Measurements from ENCODE around the gene NXNL2.

The NXNL2 gene

GRCh38 chr9:88533951-88534455, 975 bp upstream of the NXNL2 start:
- no peak for DNase-seq

DNA sequence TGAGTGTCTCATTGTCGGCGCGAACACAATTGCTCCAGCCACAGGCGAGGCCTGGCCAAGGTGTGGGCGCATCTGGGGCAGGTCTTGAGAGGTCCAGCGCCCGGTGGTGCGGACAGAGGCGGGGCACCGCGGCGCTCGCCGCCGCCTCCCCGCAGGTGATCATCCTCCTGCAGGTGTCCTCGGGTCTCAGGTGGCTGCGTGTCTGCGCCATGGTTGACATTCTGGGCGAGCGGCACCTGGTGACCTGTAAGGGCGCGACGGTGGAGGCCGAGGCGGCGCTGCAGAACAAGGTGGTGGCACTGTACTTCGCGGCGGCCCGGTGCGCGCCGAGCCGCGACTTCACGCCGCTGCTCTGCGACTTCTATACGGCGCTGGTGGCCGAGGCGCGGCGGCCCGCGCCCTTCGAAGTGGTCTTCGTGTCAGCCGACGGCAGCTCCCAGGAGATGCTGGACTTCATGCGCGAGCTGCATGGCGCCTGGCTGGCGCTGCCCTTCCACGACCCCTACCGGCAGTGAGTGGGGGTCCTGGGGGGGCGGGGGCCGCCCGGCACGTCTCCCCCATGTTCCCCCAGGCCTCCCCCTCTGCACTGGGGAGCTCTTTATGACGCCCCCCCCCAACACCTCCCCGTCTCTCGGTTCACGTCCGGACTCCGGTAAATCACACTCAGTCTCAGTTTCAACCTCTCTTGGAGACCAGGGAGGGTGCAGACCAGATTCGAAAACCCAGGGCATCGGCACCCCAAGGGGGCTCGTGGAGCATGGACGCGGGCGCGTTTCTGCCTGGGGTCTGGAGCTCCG, 446 bp downstream of the NXNL2 start:
- DNase-seq, result no peak

GRCh38 chr9:88536023-88536324, 996 bp downstream of the NXNL2 start:
- DNase-seq, result no peak

DNA sequence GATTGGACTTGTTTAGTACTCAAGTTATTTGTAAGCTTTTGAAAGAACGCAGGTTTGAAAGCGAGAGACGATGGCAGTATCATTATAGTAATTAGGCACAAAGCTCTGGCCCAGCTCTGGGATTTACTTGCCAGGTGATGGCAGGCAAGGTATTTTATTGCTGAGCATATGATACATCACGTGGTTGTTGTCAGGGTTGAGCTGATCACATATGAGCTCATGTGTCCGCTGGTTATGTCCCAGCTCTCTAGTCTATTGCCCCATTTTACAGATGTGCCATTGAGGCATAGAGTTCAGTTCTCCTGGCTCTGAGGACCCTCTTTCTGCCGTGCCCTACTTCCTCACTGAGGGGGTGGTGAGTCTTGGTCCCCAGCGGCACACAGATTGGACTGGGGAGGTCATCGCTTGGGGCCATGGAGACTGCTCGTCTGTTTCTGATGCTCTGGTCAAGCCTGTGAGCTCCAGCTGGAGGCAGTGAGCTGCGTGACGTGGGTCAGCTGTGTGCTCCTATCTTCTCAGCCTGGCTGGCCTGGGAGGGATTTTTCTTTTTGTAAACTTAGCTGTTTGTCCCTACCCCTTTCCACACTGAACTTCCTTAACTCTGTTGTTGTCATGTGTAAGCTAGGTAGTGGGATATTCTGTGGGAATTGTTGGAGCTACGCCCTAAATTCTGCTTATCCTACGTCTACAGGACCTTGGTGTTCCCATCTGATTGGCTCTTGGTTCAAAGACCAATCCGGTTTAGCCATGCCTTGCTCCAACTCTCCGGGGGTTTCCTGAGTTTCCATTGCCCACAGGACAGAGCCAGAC, 2.2 kb downstream of the NXNL2 start:
- no peak for DNase-seq

GRCh38 chr9:88537761-88538091, 2.7 kb downstream of the NXNL2 start:
- DNase-seq, result no peak

DNA sequence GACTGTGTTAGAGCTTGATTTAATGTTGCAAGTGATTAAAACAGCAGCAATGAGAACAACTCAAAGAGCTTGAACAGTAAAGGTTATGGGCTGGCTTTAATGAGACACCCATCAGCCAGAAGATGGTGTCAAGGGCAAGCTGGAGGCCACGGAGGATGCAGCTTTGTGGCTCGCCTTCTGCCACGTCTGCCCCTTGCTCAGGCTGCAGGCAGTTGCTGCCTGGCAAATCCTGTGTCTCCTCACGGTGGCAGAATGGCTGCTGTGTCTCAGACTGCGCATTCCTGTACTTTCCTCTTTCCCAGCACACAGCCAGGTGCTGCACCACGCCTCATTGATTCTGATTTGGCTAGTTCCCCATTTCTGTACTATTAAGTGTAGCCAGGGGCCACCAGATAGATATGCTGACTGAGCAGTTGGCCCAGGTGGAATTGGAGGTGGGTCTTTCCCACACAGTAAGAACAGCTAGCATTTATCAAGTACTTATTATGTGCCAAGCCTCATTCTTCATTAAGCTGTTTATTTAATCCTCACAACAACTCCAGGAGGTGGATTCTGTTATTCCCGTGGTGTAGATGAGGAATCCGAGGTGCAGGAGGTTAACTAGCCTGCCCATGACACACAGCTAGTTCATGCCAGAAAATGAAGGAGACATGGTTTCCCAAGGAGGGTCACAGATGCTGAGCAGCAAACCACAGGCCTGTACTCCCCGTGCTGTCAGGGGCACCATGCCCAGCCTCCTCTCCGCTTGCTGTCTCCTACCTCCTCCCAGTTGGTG, 3.5 kb downstream of the NXNL2 start:
- peak in 1 of 2 experiments; percentile 13 for DNase-seq

GRCh38 chr9:88539246-88539645, 4.3 kb downstream of the NXNL2 start:
- no peak for DNase-seq

DNA sequence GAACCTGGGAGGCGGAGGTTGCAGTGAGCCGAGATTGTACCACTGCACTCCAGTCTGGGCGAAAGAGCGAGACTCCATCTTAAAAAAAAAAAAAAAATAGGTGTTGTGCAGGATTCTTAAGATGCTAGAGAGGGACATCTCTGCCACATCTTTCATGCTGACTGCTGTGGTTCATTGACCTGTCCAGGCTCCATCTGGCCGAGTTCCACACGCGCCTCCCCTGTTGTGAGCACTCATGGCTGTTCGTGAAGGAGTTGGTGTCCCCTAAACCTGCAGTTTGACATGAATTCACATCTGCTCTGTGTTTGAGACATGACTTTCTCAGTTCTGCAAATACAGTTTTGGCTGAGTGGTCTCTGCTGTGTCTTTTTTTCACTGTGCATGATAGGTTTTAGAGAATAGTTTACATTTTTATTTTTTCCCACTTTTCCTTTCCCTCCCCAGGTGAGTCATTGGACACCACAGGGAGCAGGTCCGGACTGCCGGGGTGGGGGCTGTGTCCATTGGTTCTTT, 5.3 kb downstream of the NXNL2 start:
- DNase-seq, result no peak

DNA sequence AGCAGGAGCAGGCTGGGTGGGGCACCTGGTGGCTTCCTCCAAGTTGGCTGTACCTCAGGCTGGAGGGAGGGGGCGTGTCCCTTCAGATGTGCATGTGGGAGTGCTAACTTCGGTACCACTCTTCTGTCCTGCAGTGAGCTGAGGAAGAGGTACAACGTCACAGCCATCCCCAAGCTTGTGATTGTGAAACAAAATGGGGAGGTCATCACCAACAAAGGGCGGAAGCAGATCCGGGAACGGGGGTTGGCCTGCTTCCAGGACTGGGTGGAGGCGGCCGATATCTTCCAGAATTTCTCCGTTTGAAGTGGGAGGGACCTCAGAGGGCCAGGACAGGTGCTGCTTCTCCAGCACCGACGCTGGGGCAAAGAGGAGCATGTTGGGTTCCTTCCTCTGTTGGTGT, 9.3 kb downstream of the NXNL2 start:
- DNase-seq, result no peak

DNA sequence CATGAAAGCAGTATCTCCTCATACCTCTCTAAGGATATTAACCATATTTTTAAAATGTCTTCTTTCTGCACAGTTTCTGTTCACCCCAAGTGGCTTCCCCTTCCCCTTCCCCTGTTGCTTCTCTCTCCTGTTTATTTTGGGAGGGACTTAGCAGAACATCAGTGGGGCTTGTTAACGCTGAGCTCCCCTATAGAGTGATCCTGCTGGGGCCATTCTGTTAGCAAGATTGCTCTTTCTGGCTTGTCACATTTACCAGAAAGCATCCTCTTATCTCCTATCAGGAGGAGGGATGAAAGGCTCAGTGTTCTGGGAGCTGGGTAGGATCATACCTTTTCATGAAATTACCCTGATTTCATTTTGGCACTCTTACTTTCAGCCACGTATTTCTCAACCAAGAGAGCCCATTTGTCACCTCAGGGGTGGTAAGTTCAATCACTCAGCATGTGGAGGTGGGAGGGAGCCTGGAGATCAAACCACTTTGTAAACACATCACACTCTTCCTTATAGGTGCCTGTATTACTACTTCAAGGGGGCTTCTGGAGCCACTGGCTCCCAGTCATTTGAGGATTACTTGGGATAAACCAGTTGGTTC, 16.7 kb downstream of the NXNL2 start:
- DNase-seq, result no peak

- no peak for DNase-seq
Observed at GRCh38 chr9:88553350-88553749, 18.4 kb downstream of the NXNL2 start.

DNA sequence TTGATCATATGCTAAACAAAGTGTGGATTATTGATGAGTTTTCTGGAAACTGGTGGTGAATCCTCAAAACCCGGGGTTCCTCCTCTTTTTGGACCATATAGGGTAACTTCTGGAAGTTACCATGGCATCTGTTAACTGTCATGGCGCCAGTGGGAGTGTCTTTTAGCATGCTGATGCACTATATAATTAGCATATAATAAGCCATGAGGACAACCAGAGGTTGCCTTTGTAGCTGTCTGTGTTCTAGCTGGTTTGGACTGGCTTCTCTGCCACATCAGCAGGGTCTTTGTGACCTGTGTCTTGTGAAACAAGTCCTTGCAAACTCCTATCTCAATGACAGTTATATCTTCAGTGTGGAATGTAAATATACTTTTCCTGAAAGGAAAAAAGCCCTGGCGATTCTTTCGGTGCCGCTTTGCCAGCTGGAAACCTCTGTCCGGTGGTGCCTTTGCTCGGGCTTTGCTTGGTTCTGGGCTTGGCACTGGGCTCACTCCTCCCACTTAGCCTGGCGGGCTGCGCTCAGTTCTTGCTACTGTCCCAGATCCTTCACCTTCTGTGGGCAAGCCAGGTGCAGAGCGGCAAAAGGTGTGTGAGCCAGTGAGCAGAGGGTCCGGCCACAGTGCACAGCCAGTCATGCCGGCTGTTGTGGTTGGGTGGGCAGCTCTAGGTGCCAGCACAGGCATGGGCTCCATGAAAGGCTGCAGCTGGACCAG, 20.4 kb downstream of the NXNL2 start:
- no peak for DNase-seq

GRCh38 chr9:88559661-88560060, 24.7 kb downstream of the NXNL2 start:
- DNase-seq, result no peak

DNA sequence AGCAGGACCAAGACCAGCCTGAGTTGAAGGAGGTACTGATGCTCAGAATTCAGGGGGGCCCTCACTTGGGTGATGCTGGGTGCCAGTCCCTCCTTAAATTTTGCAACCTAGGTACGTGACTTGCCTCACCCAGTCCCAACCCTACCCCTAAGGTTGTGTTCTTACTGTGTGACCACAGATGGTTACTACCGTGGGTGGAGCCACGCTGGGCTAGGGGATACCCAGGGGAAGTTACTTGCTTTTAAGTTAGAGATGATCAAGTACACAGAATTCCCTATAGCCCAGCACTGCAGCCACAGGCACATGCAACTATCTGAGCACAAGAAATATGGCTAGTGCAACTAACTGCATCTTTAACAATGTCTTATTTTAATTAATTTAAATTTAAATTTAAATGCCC, 32.9 kb downstream of the NXNL2 start:
- DNase-seq, result no peak

DNA sequence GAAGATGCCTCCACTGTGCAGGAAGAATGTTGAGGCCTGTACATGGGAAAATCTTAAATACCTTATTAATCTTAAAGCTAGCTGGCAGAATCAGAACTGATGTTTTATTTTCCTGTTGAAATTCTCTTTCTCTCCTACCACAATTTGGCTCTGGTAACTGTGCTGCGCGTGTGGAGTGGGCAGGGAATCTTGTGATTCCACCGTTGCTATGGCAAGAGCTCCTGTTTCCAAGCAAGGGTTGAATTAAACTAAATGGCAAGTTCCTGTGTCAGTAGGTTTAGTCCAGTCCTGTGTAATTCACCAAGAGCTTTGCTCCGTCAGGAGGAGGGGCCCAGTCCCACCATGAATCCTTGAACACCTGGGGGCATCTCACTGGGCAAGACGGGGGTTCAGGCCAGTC, 36.4 kb downstream of the NXNL2 start:
- no peak for DNase-seq

DNA sequence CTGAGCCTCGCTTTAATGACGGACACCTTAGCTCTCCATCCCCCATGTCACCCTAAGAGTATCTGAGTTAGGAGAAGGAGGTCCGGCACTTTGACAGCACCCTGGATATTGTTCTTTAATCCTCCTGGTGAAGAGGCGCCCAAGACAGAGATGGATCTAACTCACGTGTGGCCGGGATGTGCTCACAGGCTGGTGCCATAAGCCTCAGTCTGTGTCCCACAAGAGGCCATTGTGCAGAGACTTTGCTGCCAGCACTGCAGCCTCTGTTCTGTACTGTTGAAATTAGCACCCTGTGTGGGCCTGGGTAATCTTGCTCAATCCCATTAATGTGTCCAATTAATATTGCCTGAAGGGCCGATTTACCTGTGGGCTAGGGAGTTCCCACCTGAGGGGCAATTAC, 37.7 kb downstream of the NXNL2 start:
- no peak for DNase-seq

GRCh38 chr9:88574953-88575352, 40.0 kb downstream of the NXNL2 start:
- DNase-seq, result no peak

- DNase-seq, result no peak
Observed at GRCh38 chr9:88577256-88578120, 42.5 kb downstream of the NXNL2 start.

GRCh38 chr9:88578121-88579049, 43.4 kb downstream of the NXNL2 start:
- peak in 1 of 2 experiments; percentile 66 for DNase-seq

GRCh38 chr9:88579050-88579715, 44.2 kb downstream of the NXNL2 start:
- no peak for DNase-seq
